WTC11 (cell line): ENCODE measurements around the gene CFHR4.

Source experiments
- AFF4 ChIP-seq: sonication (generic); formaldehyde crosslinking; IDR thresholded peaks from 2 replicates; pipeline ENCODE4 v1.8.1; 2023; ENCODE audit warnings: mild to moderate bottlenecking, missing genetic modification reagents, borderline replicate concordance
- CBFB ChIP-seq: sonication (generic); formaldehyde crosslinking; IDR thresholded peaks from 2 replicates; pipeline ENCODE4 v1.8.1; 2022; ENCODE audit warnings: mild to moderate bottlenecking, low read depth, missing genetic modification reagents
- CTCF ChIP-seq: fragments of 200-600 bp; IDR thresholded peaks from 2 replicates; pipeline ENCODE4 v1.8.0; 2022; ENCODE audit warnings: antibody characterized with exemption
- JUN ChIP-seq: sonication (generic); formaldehyde crosslinking; IDR thresholded peaks from 2 replicates; pipeline ENCODE4 v1.8.0; 2023; ENCODE audit warnings: mild to moderate bottlenecking, missing genetic modification reagents
- RELA ChIP-seq: sonication (generic); formaldehyde crosslinking; IDR thresholded peaks from 2 replicates; pipeline ENCODE4 v1.8.1; 2022; ENCODE audit warnings: missing genetic modification reagents, mild to moderate bottlenecking, borderline replicate concordance
- SP1 ChIP-seq: sonication (generic); formaldehyde crosslinking; conservative IDR thresholded peaks from 2 replicates; pipeline ENCODE4 v1.8.1; 2022; ENCODE audit warnings: missing genetic modification reagents
- STAT6 ChIP-seq: sonication (generic); formaldehyde crosslinking; conservative IDR thresholded peaks from 2 replicates; pipeline ENCODE4 v1.8.1; 2023; ENCODE audit warnings: mild to moderate bottlenecking, low read depth, missing genetic modification reagents, moderate library complexity
- USF2 ChIP-seq: sonication (generic); formaldehyde crosslinking; IDR thresholded peaks from 2 replicates; pipeline ENCODE4 v1.8.1; 2023; ENCODE audit warnings: mild to moderate bottlenecking, missing genetic modification reagents, moderate library complexity
- ZNF281 ChIP-seq: sonication (generic); formaldehyde crosslinking; IDR thresholded peaks from 2 replicates; pipeline ENCODE4 v1.8.0; 2023; ENCODE audit warnings: mild to moderate bottlenecking, missing genetic modification reagents

GRCh38 chr1:196858811-196859210 lies 29.0 kb upstream of the CFHR4 start:
- TF ChIP-seq CTCF (no peak), RELA (CRISPR knock-in tag) (no peak), ZNF281 (no peak), AFF4 (CRISPR knock-in tag) (no peak), STAT6 (CRISPR knock-in tag) (no peak), USF2 (CRISPR knock-in tag) (no peak), CBFB (CRISPR knock-in tag) (no peak), SP1 (CRISPR knock-in tag) (no peak), JUN (CRISPR knock-in tag) (no peak)
